Adipocyte (in vitro differentiated cells): ENCODE data around the gene TENM4.
A peak's percentile ranks its signal among the peaks of the same experiment; 100 is the strongest.

Experiments
- DNase-seq: peaks from one replicate; pipeline ENCODE4 v3.0.0-alpha.2; 2015; ENCODE audit warnings: low read depth
- H3K27me3 ChIP-seq: replicated peaks from 2 replicates; pipeline ENCODE4 v1.7.0; 2013; ENCODE audit warnings: mild to moderate bottlenecking, low read length, moderate library complexity; ENCODE audit not compliant: control insufficient read depth, insufficient read depth
- H3K36me3 ChIP-seq: 2 replicates; pipeline ENCODE4 v1.7.0; 2013; ENCODE audit warnings: low read length, mild to moderate bottlenecking, moderate library complexity; ENCODE audit not compliant: control insufficient read depth, insufficient read depth, severe bottlenecking
- H3K4me1 ChIP-seq: 2 replicates; pipeline ENCODE4 v1.7.0; 2013; ENCODE audit warnings: mild to moderate bottlenecking, low read length, moderate library complexity; ENCODE audit not compliant: control insufficient read depth, insufficient read depth
- H3K4me3 ChIP-seq: 2 replicates; pipeline ENCODE4 v1.7.0; 2013; ENCODE audit warnings: mild to moderate bottlenecking, low read length, moderate library complexity
- H3K9ac ChIP-seq: 2 replicates; pipeline ENCODE4 v1.7.0; 2013; ENCODE audit warnings: mild to moderate bottlenecking, low read length, moderate library complexity
- H3K9me3 ChIP-seq: 2 replicates; pipeline ENCODE4 v1.7.0; 2013; ENCODE audit warnings: mild to moderate bottlenecking, low read length, moderate library complexity; ENCODE audit not compliant: control insufficient read depth

TENM4 gene

DNA sequence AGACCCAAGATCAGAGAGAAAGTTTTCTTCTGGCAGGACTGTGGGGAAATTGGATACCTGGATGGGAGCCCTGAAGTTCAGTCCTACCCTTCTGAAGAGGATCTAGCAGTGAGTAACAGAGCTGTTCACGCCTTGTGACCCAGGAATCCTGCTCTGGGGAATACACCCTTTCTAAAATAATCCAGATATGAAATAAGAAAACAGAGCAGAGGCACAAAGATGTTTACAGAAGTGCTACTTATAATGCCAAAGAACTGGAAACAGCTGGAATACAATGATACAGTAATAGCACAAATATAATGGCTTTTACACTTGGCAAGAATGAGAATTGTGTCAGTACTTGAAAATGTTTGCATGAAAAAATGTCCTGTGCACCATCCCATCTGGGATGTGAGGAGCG lies 562.2 kb downstream of the TENM4 start:
- DNase-seq, result peak; percentile 59
- Histone ChIP-seq H3K27me3 (no peaks in the 10 kb centered on the region), H3K9me3 (no peaks in the 10 kb centered on the region), H3K36me3 (no peaks in the 10 kb centered on the region), H3K4me3 (no peak overlapping the region), H3K4me1 (no peaks in the 10 kb centered on the region), H3K9ac (no peak overlapping the region)

DNA sequence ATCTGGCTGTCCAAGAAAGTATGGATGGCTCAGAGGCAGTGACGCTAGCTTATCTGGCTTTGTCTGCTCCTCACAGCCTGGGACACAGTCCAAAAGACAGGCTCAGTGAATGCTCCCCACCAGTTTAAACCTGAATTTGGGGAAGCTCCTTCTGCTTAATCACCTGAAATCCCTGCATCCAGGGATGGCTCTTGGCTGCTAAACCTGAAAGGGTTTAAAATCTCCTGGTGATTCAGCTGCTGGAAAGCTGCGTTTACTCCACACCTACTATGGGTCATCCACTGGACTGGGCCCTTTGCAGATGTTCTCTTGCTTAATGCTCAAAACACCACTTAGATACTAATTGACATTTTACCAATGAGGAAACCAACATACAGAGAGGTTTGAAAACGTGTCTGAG lies 564.2 kb downstream of the TENM4 start:
- DNase-seq, result no peak
- H3K9me3 ChIP-seq, result no peaks in the 10 kb centered on the region

DNA sequence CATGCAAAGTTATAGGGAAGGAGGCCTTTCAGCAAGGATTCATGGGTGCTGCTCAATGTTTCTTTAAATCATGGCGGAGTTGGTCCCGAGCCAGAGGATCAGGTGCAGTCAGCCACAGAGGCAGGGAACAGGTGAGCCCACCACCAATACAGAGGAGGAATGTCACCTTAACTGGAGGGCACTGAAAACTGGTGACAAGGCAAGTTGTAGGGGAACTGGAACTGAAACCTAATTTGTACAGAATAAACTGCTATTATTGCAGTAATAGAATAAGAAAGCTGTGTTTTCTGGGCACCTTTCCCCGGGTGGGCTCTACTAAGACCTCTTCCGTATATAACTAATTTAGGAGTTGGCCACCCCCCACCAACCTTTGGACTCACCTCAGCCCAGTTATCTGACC lies 570.2 kb downstream of the TENM4 start:
- no peaks in the 10 kb centered on the region for H3K27me3 ChIP-seq
- H3K4me3 ChIP-seq, result no peak overlapping the region
- no peak overlapping the region for H3K9ac ChIP-seq
- no peak for DNase-seq
- H3K9me3 ChIP-seq, result no peaks in the 10 kb centered on the region
- no peaks in the 10 kb centered on the region for H3K4me1 ChIP-seq
- peaks cover 5% of the 10 kb centered on the region for H3K36me3 ChIP-seq

More for the DNA sequence above, 564.2 kb downstream of the TENM4 start:
- no peaks in the 10 kb centered on the region for H3K36me3 ChIP-seq
- H3K27me3 ChIP-seq, result no peaks in the 10 kb centered on the region
- H3K4me3 ChIP-seq, result no peak overlapping the region
- no peaks in the 10 kb centered on the region for H3K4me1 ChIP-seq
- H3K9ac ChIP-seq, result no peak overlapping the region

DNA sequence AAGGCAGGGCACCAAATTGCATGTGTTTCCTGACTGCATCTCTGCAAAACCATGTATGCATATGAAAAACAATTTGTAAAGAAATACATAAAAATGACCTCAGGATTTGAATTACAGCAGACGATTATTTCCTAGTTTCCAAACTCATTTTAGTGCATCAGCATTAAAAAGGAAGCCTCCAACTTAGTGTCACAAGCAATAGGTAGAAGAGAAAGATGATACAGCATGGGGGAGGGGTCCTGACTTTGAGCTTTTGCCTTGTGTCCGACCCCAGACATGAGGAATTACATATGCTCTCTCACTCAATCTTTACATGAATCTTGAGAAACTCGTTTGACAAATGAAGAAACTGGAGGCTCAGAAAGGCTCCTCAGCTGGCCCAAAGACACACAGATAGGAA lies 571.5 kb downstream of the TENM4 start:
- DNase-seq, result no peak
- H3K36me3 ChIP-seq, result peaks cover 5% of the 10 kb centered on the region
- no peaks in the 10 kb centered on the region for H3K27me3 ChIP-seq
- no peak overlapping the region for H3K4me3 ChIP-seq
- no peak overlapping the region for H3K9ac ChIP-seq
- H3K4me1 ChIP-seq, result no peaks in the 10 kb centered on the region
- no peaks in the 10 kb centered on the region for H3K9me3 ChIP-seq

DNA sequence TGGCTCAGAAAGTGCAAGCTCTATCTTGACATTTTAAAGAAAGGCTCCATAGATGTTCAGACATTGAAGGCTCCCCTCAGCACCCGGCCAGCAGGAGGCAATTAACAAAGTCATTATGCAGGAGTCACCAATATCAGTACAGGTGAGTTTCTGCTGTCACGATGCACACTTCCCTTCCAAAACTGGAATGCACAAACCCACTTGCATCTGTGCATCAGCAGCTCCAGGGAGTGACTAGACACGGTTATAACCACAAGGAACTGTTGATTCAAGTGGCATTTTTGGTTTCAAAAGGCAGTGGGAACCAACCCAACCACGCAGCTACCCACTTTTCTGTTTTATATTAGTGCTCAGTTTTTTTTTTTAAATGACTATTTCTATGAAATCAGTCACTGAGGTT lies 572.3 kb downstream of the TENM4 start:
- Histone ChIP-seq H3K27me3 (no peaks in the 10 kb centered on the region), H3K4me3 (no peak overlapping the region)

DNA sequence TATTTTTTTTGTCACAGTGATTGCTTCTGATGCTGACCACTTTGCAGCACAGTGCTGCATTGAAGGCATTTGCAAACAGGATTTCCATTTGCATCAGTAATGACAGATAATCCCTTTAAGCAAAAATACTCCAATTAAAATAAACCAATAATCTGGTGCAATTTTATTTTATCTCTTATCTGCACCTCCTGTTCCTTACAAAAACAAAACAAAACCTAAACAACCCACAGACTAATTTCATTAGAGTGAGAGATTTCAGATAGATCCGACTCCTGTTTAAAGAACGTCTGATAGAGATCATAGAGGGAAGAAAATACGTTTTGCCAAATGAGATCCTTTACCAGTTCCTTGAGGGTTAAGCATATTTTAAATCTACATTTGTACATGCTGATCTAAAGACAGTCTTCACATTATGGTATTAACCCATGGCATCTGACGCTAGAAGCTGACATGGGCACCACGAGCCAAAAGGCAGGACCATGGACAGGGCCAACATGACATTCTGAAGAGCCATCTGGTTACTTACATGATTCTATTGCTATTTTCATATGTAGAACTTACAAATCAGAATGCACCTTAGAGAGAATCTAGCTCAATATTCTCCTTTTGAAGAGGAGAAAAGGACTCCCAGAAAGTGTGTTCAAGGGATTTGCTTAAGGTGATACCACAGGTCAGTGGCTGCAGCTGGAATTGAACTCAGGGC lies 580.0 kb downstream of the TENM4 start:
- H3K27me3 ChIP-seq, result no peaks in the 10 kb centered on the region
- no peak overlapping the region for H3K4me3 ChIP-seq
- no peaks in the 10 kb centered on the region for H3K9me3 ChIP-seq
- peak; percentile 61 for DNase-seq
- H3K4me1 ChIP-seq, result no peaks in the 10 kb centered on the region
- no peak overlapping the region for H3K9ac ChIP-seq
- H3K36me3 ChIP-seq, result no peaks in the 10 kb centered on the region

More for the DNA sequence above, 572.3 kb downstream of the TENM4 start:
- no peaks in the 10 kb centered on the region for H3K4me1 ChIP-seq
- DNase-seq, result no peak
- H3K9me3 ChIP-seq, result no peaks in the 10 kb centered on the region
- H3K36me3 ChIP-seq, result peaks cover 5% of the 10 kb centered on the region
- H3K9ac ChIP-seq, result no peak overlapping the region

DNA sequence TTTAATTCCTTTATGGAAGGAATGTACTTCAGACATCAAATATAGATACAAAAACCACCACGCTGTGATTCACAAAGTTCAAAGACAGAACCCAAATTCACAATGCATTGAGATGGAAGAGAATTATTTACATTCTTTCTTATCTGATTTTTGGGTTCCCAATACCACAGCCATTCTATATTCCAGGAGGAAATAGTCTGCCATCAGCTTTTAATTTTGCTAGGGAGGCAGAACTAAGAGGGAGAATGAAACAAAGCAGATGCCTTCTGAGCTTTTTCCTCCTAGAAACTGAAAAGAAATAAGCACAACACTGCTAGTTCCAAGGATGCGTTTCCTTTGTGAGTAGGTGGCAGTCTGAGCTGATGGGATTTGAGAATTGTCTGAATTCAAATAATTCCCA lies 583.1 kb downstream of the TENM4 start:
- no peaks in the 10 kb centered on the region for H3K27me3 ChIP-seq
- H3K9ac ChIP-seq, result no peak overlapping the region
- no peak overlapping the region for H3K4me3 ChIP-seq
- no peaks in the 10 kb centered on the region for H3K4me1 ChIP-seq
- H3K9me3 ChIP-seq, result no peaks in the 10 kb centered on the region
- DNase-seq, result peak; percentile 41
- peaks cover 10% of the 10 kb centered on the region for H3K36me3 ChIP-seq

DNA sequence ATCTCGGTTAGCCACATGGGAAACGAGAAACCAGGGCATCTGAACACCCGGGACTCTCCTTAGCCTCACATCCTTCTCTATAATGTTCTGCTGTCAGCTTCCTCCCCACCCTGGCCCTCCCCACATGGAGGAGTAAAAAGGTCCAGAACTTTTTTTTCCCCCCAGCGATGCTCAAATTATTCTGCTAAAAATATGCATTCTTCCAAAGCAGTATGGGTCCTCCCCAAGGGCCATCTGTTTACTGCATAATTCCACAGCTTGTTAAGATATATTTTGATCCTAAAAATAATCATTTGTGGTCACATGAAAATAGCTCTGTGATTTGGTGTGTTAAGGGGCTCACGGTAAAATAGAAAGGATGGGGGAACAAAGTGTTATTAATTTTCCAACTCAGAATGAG lies 584.6 kb downstream of the TENM4 start:
- Histone ChIP-seq H3K4me3 (no peak overlapping the region), H3K27me3 (no peaks in the 10 kb centered on the region), H3K9me3 (no peaks in the 10 kb centered on the region), H3K36me3 (peaks cover 10% of the 10 kb centered on the region), H3K4me1 (peaks cover 4% of the 10 kb centered on the region), H3K9ac (no peak overlapping the region)
- DNase-seq, result no peak

DNA sequence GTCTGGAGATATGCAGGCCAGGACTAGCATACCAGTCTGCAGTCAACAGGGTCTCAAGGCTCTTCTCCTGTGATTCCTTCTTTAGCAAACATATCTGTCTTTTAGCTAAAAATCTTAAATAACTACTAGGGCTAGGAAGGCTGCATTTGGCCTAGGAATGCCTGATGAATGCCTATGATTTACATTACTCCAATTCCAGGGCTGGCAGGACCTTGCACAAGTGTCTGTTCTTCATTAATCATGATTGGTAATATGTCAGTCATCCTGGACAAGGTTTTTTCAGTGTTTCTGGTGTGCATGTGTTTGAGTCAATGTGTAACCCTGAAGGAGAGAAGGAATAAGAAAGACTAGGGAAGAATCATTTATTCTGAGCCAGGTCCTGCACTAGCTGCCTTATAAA lies 585.7 kb downstream of the TENM4 start:
- Histone ChIP-seq H3K36me3 (peaks cover 10% of the 10 kb centered on the region), H3K4me3 (no peak overlapping the region), H3K4me1 (peaks cover 4% of the 10 kb centered on the region), H3K27me3 (no peaks in the 10 kb centered on the region), H3K9ac (no peak overlapping the region), H3K9me3 (no peaks in the 10 kb centered on the region)
- peak; percentile 46 for DNase-seq

DNA sequence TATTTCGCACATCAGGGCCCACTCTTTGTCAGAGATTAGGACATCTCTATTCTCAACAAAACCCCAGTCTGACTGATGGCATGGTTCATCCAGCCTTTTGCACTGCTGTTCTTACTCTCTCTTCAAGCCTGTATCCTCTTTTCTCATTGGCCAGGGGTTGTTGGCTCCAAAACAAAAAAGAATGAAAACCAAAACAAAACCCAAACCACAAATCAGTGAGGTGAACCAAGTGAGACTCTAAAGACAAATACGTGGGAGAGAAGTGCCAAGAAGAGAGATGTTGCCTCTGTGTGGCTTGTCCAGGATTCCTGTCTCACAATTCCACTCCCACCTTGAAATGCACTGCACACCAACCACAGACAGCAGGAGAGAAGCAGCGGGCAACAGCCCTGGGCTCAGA lies 587.3 kb downstream of the TENM4 start:
- no peak for DNase-seq
- Histone ChIP-seq H3K36me3 (peaks cover 10% of the 10 kb centered on the region), H3K4me3 (no peak overlapping the region), H3K9ac (no peak overlapping the region), H3K27me3 (no peaks in the 10 kb centered on the region), H3K4me1 (peaks cover 4% of the 10 kb centered on the region), H3K9me3 (no peaks in the 10 kb centered on the region)

DNA sequence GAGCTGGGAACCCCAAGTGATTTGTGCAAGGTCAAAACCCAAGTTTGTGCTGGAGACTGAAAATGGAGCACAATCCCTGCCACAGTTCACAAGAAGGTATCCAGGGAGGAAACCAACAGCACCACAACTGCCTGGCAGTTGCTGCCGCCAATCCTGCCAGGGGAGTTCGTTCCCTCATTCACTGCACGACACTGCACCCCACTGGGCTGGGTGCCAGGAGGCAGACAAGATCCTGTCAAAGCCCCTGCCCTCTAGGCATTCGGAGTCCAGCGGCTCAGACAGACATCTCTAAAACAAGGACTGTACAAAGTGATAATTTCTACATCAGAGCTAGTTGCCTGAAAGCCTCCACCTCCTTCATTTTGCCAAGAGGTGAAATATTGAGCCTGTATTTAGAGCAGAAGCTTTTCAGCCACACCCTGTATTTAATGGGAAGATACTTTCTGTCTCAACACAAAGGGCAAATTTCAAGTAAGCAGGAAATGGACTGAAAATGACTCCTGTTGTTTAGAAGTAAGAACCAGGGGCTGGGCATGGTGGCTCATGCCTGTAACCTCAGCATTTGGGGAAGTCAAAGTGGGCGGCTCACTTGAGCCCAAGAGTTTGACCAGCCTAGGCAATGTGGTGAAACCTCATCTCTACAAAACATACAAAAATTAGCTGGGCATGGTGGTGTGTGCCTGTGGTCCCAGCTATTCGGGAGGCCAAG lies 588.8 kb downstream of the TENM4 start:
- Histone ChIP-seq H3K27me3 (no peaks in the 10 kb centered on the region), H3K36me3 (peaks cover 10% of the 10 kb centered on the region), H3K9me3 (no peaks in the 10 kb centered on the region), H3K4me3 (no peak overlapping the region), H3K9ac (no peak overlapping the region), H3K4me1 (peaks cover 4% of the 10 kb centered on the region)
- DNase-seq, result no peak
